Fibroblast of the aortic adventitia (primary cell): ENCODE measurements around the gene ENOPH1. TPM values are rescaled to one million over a fixed set of nuclear protein-coding genes. Genes with fewer than 3 reads are reported as not detected.
A peak's percentile ranks its signal among the peaks of the same experiment; 100 is the strongest.
"Not testable (repeated sequence)": the region's sequence is repeated elsewhere in the genome, so short reads cannot be mapped to it uniquely, and the experiment has no call there.

ENCODE experiments used
- DNase-seq: peaks from one replicate; pipeline ENCODE4 v3.0.0-alpha.2; 2010; ENCODE audit warnings: low read depth
- H3K4me3 ChIP-seq: 2 replicates; pipeline ENCODE4 v1.5.1; 2011; ENCODE audit warnings: low read depth, mild to moderate bottlenecking, control low read depth, low read length, moderate library complexity
- CTCF ChIP-seq: IDR thresholded peaks from 2 replicates; pipeline ENCODE4 v1.5.1; 2011; ENCODE audit warnings: mild to moderate bottlenecking, low read length, control low read depth, inconsistent platforms; ENCODE audit not compliant: insufficient read depth
- total RNA-seq: library from RNA; depleted of rRNA; stranded (reverse); fragments of >200 nt; gene quantifications from 2 replicates; pipeline ENCODE4 v1.2.3, GENCODE V29; 2012; ENCODE audit warnings: low replicate concordance

Gene ENOPH1
- total RNA-seq, 1 donor = 42.2 TPM

GRCh38 chr4:82467471-82467870, 37.1 kb downstream of the ENOPH1 start:
- no peak overlapping the region for H3K4me3 ChIP-seq
- TF ChIP-seq CTCF = no peak
- peak; percentile 76 for DNase-seq

GRCh38 chr4:82469791-82470345, 39.5 kb downstream of the ENOPH1 start:
- TF ChIP-seq CTCF = no peak
- peak; percentile 54 for DNase-seq
- no peak overlapping the region for H3K4me3 ChIP-seq

- not testable (repeated sequence) for H3K4me3 ChIP-seq, DNase-seq
Observed at GRCh38 chr4:82473080-82473479, 42.7 kb downstream of the ENOPH1 start.

- no peak overlapping the region for H3K4me3 ChIP-seq
- no peak for DNase-seq
- no peak for TF ChIP-seq CTCF
Observed at GRCh38 chr4:82473621-82474164, 43.3 kb downstream of the ENOPH1 start.

- not testable (repeated sequence) for H3K4me3 ChIP-seq, DNase-seq
Observed at GRCh38 chr4:82475931-82476330, 45.5 kb downstream of the ENOPH1 start.

GRCh38 chr4:82477469-82477868, 47.1 kb downstream of the ENOPH1 start:
- DNase-seq, H3K4me3 ChIP-seq: not testable (repeated sequence)

GRCh38 chr4:82479562-82479961, 49.2 kb downstream of the ENOPH1 start:
- DNase-seq = no peak
- no peak overlapping the region for H3K4me3 ChIP-seq
- TF ChIP-seq CTCF = no peak

- no peak for TF ChIP-seq CTCF
- no peak for DNase-seq
- no peak overlapping the region for H3K4me3 ChIP-seq
Observed at GRCh38 chr4:82480771-82481505, 50.5 kb downstream of the ENOPH1 start.
